GM21367 (cell line): ENCODE measurements around the gene SDK2.
"Not testable (repeated sequence)": the region's sequence is repeated elsewhere in the genome, so short reads cannot be mapped to it uniquely, and the experiment has no call there.

Experiments
- ATAC-seq: cut with Tn5 transposase; IDR thresholded peaks from one replicate; pipeline ENCODE4 v1.9.1; 2021; ENCODE audit not compliant: unreplicated experiment

SDK2 gene

GRCh38 chr17:73490851-73491250 lies 153.4 kb downstream of the SDK2 start:
- no peak for ATAC-seq

DNA sequence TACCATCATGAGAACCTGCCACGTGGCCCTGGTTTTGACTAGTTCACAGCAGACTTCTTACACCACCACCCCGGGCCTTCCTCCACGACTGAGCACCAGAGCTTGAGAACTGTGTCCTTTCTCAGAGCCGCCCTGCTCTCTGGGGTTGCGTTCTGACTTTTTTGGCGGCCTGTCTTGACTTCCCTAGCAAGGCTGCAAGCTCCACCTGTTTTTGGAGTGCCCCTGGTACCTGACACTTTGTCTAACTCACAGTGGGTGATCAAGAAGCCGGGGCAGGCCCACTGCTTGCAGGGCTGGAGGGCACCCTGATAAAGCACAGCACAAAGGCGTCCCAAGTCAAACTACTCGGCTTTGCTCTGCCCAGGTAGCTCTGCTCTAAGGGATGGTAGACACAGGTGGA lies 154.3 kb downstream of the SDK2 start:
- no peak for ATAC-seq

- ATAC-seq = no peak
Measured at GRCh38 chr17:73489333-73489732, 154.9 kb downstream of the SDK2 start.

DNA sequence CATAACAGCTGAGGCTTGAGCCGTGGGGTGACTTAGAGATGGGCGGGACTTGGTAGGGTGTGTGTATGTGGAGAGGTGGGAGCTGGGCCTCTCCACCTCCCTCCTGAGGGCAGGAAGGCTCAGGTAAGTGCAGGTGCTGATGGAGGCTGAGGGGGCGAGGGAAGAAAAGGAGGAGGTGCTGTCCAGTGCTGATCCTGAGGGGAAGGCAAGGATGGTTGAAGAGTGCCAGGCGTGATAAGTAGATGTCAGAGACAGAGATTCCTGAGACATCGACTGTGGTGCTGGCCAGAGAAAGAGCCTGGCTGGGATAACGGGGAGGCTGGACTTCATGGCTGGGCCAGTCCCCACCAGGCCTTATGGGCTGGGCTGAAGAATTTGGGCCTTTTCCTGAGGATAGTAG lies 159.1 kb downstream of the SDK2 start:
- no peak for ATAC-seq

DNA sequence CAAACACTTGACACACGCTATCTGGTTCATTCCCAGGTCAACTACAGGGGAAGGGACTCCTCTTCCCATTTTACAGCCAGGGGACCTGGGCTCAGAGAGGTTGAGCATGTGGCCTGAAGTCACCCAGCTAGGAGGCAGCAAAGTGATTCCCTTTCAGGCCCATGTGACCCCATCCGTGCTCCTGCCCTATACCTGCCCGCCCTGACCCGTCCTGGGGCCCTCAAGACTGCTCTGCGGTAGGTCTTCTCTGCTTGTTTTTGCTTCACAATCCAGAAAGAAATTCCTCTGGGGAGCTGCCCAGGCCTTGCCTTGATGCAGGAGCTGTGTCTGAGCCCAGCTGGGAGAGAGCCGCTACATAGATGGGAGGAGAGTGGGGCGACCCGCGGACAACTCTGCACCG lies 161.4 kb downstream of the SDK2 start:
- no peak for ATAC-seq

DNA sequence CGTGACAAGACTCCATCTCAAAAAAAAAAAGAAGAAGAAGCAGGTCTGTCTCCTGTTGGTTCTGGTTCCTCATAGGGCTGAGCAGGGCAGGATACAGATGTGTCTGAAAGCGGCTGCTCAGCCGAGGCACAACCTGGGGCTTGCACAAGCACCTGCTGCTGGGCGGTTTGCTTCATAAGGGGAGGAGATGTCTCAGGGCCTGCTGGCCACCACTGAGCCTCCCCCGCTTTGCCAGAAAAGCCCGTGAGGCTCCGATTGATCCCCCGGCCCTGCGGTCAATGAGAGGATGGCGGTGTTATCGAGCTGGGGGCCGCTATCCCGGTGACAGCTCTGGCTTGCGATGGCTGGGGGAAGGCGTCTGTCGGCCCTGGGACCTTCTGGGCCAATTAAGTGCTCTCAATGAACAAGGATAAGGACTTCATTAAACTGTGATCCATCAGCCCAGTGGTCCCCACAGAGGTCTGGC lies 162.0 kb downstream of the SDK2 start:
- ATAC-seq = no peak

GRCh38 chr17:73481676-73482075 lies 162.6 kb downstream of the SDK2 start:
- no peak for ATAC-seq

DNA sequence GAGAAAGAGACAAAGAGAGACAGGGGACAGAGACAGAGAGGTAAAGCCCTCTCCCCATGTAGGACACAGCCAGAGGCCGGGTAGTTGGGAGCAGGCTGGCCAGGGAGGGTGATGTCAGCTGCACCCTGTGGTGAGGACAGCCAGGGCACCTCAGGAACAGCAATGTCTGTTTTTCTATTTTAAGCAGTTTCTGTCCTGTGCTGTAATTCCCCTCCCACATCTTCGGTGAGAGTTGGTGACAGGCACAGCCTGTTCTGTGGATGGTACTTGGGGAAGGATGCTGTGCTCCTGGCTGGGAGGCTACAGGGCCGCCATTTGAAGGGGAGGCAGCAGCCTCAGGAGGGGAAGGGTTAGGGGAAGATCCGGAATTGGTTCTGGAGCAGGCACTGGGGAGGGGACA lies 163.5 kb downstream of the SDK2 start:
- no peak for ATAC-seq

DNA sequence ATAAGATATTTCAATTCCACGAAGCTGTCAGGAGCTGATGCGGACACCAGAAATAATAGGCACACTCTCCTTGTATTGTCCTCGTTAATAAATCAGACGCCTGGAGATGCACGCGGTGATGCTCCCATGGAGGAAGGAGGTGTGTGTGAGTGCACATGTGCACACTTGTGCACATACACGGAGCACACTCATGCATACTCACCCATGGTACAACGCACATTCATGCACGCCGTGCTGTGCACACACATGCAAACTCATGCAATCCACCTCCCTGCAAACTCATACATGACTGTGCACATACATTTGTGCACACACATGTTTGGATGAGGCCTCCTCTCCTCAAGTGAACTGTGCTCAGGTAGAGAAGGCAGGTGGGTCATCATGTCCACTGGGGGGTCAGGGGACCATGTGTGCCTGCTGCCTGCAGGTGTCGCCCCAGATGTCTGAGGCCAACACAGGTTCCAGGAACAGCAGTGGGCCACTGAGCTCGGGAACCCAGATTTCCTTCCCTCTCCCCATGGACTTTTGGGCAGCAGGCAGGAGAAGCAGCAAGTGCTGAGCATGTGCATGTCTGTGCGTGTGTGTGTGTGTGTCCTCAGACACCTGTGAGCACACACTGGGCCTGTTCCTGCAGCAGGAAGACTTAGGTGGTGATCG lies 165.3 kb downstream of the SDK2 start:
- no peak for ATAC-seq

DNA sequence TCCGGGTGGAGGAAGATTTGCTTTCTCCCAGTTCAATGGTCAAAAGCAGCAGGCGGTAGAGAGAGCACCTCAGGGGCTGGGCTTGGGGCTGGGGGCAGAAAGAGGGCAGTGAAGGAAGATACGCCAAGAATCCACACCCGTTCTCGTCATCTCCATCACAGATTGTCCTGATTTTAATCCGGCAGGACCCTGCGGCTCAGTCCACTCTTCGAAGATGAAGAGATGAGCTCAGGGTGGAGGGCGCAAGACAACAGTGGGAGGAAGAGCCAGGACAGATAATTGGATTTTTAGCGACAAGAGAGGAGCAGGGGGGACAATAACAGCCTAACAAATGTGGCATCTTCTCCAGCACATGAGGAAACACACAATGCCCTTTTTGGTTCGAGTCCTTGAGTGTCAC lies 165.9 kb downstream of the SDK2 start:
- no peak for ATAC-seq

DNA sequence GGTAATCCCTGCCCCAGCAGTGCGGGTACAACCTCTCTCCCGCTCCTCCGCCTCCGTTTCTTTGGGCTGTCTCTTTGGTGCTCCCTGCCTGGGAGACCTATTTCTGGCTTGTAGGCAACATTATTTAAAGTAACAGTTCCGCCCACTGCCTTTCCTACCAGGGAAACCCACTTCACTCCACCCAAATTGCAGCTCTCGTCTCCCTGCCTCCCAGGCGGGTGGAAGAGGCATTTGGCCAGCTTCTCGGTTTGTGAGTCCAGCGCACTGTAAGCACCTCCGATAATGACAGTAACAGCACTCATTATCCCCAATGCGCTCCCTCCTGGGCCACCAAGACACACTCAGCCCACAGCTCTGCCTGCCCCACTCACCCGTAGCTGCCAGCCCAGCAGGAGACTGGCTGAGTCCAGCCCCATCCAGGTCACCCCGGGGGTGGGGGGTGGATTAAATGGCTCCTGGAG lies 167.3 kb downstream of the SDK2 start:
- no peak for ATAC-seq

- no peak for ATAC-seq
Measured at GRCh38 chr17:73474370-73474988, 169.8 kb downstream of the SDK2 start.

- ATAC-seq = not testable (repeated sequence)
Measured at GRCh38 chr17:73472715-73473114, 171.5 kb downstream of the SDK2 start.

DNA sequence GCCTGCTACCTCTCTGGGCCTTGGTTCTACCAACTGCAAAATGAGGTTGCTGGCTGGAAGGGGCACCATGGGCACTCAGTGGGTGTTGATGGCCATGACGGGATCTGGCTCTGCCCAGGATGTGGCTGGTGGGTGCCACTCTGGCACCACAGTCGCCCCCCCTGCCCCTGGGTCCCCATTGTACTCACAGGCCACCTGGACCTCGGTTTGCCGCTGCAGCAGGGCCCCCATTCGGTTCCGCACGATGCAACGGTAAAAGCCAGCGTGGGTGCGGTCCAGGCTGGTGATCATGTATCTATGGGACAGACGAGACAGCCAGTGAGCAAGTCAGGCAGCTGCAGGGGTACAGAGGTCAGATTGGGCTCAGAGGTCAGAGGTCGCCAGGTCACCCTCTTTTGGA lies 172.3 kb downstream of the SDK2 start:
- no peak for ATAC-seq

- no peak for ATAC-seq
Measured at GRCh38 chr17:73470316-73470826, 173.9 kb downstream of the SDK2 start.

GRCh38 chr17:73469311-73469710 lies 174.9 kb downstream of the SDK2 start:
- no peak for ATAC-seq

- no peak for ATAC-seq
Measured at GRCh38 chr17:73468221-73468620, 176.0 kb downstream of the SDK2 start.

- ATAC-seq = no peak
Measured at GRCh38 chr17:73467651-73468050, 176.6 kb downstream of the SDK2 start.

GRCh38 chr17:73466704-73467433 lies 177.4 kb downstream of the SDK2 start:
- no peak for ATAC-seq

- no peak for ATAC-seq
Measured at GRCh38 chr17:73465953-73466230, 178.4 kb downstream of the SDK2 start.

- ATAC-seq = no peak
Measured at GRCh38 chr17:73465130-73465952, 178.9 kb downstream of the SDK2 start.
